ENCODE measurements around the gene PDE6C.
A peak's percentile ranks its signal among the peaks of the same experiment; 100 is the strongest.

The PDE6C gene

GRCh38 chr10:93703841-93704240 is 91.5 kb downstream of the PDE6C start:
- Histone ChIP-seq H2AFZ (ENCODE audit: low read depth, low read length) (peak overlapping the region; percentile 40; the same call in 1 of the 2 replicates), H3K4me3 (ENCODE audit: low read length) (no peak overlapping the region), H3K36me3 (replicated peaks; ENCODE audit: low read depth, low read length) (no peaks in the 10 kb centered on the region), H3K4me1 (ENCODE audit: low read length) (peaks cover 15% of the 10 kb centered on the region), H4K20me1 (ENCODE audit: insufficient read depth, low read length) (no peaks in the 10 kb centered on the region), H3K27me3 (ENCODE audit: low read depth, low read length) (no peaks in the 10 kb centered on the region), H3K4me2 (ENCODE audit: low read length) (peak overlapping the region; percentile 11; the same call in 1 of the 2 replicates), H3K9me3 (ENCODE audit: insufficient read depth, low read length) (no peaks in the 10 kb centered on the region), H3K27ac (ENCODE audit: low read length) (no peak overlapping the region), H3K79me2 (ENCODE audit: low read length) (peaks cover 8% of the 10 kb centered on the region), H3K9ac (ENCODE audit: low read length) (no peak overlapping the region)
- TF ChIP-seq EZH2phosphoT487 (IDR thresholded peaks at IDR 0.05; ENCODE audit: low read depth) (no peak), CTCF (IDR thresholded peaks at IDR 0.05; ENCODE audit: low read depth, low read length) (no peak)

GRCh38 chr10:93704451-93704850 is 92.1 kb downstream of the PDE6C start:
- peaks cover 15% of the 10 kb centered on the region for H3K4me1 ChIP-seq (ENCODE audit: low read length)
- H3K79me2 ChIP-seq (ENCODE audit: low read length) = peaks cover 8% of the 10 kb centered on the region
- no peak for TF ChIP-seq EZH2phosphoT487 (IDR thresholded peaks at IDR 0.05; ENCODE audit: low read depth)
- no peak for TF ChIP-seq CTCF (IDR thresholded peaks at IDR 0.05; ENCODE audit: low read depth, low read length)
- no peak overlapping the region for H3K4me3 ChIP-seq (ENCODE audit: low read length)
- no peaks in the 10 kb centered on the region for H3K27me3 ChIP-seq (ENCODE audit: low read depth, low read length)
- no peak overlapping the region for H3K27ac ChIP-seq (ENCODE audit: low read length)
- no peak overlapping the region for H3K9ac ChIP-seq (ENCODE audit: low read length)
- no peaks in the 10 kb centered on the region for H4K20me1 ChIP-seq (ENCODE audit: insufficient read depth, low read length)
- H3K4me2 ChIP-seq (ENCODE audit: low read length) = no peak overlapping the region
- H2AFZ ChIP-seq (ENCODE audit: low read depth, low read length) = no peak overlapping the region
- H3K36me3 ChIP-seq (replicated peaks; ENCODE audit: low read depth, low read length) = no peaks in the 10 kb centered on the region
- H3K9me3 ChIP-seq (ENCODE audit: insufficient read depth, low read length) = no peaks in the 10 kb centered on the region

- no peaks in the 10 kb centered on the region for H4K20me1 ChIP-seq (ENCODE audit: insufficient read depth, low read length)
These were observed 95.3 kb downstream of the PDE6C start for GRCh38 chr10:93707623-93708022.

GRCh38 chr10:93710333-93710909 is 98.1 kb downstream of the PDE6C start:
- Histone ChIP-seq H3K4me2 (ENCODE audit: low read length) (no peak overlapping the region), H3K4me1 (ENCODE audit: low read length) (peaks cover 20% of the 10 kb centered on the region), H3K79me2 (ENCODE audit: low read length) (no peaks in the 10 kb centered on the region), H3K9me3 (ENCODE audit: insufficient read depth, low read length) (no peaks in the 10 kb centered on the region), H2AFZ (ENCODE audit: low read depth, low read length) (no peak overlapping the region), H3K9ac (ENCODE audit: low read length) (no peak overlapping the region), H3K27ac (ENCODE audit: low read length) (no peak overlapping the region), H4K20me1 (ENCODE audit: insufficient read depth, low read length) (no peaks in the 10 kb centered on the region), H3K36me3 (replicated peaks; ENCODE audit: low read depth, low read length) (no peaks in the 10 kb centered on the region), H3K27me3 (ENCODE audit: low read depth, low read length) (no peaks in the 10 kb centered on the region), H3K4me3 (ENCODE audit: low read length) (no peak overlapping the region)
- TF ChIP-seq CTCF (IDR thresholded peaks at IDR 0.05; ENCODE audit: low read depth, low read length) (no peak), EZH2phosphoT487 (IDR thresholded peaks at IDR 0.05; ENCODE audit: low read depth) (no peak)

More at GRCh38 chr10:93707623-93708022, 95.3 kb downstream of the PDE6C start:
- Histone ChIP-seq H3K27me3 (ENCODE audit: low read depth, low read length) (no peaks in the 10 kb centered on the region), H2AFZ (ENCODE audit: low read depth, low read length) (no peak overlapping the region), H3K9ac (ENCODE audit: low read length) (no peak overlapping the region), H3K4me1 (ENCODE audit: low read length) (0 out of 2 replicates have a peak, but pooled peaks cover 8% of the 10 kb centered on the region), H3K27ac (ENCODE audit: low read length) (no peak overlapping the region), H3K79me2 (ENCODE audit: low read length) (no peaks in the 10 kb centered on the region), H3K9me3 (ENCODE audit: insufficient read depth, low read length) (no peaks in the 10 kb centered on the region), H3K4me3 (ENCODE audit: low read length) (no peak overlapping the region), H3K36me3 (replicated peaks; ENCODE audit: low read depth, low read length) (no peaks in the 10 kb centered on the region), H3K4me2 (ENCODE audit: low read length) (no peak overlapping the region)
- no peak for TF ChIP-seq CTCF (IDR thresholded peaks at IDR 0.05; ENCODE audit: low read depth, low read length)
- TF ChIP-seq EZH2phosphoT487 (IDR thresholded peaks at IDR 0.05; ENCODE audit: low read depth) = no peak

Measured in OCI-LY3 (cell line).